Fibroblast of lung (primary cell): Measurements from ENCODE around the gene BNIP5. TPM values are rescaled to one million over a fixed set of nuclear protein-coding genes. Genes with fewer than 3 reads are reported as not detected.

ENCODE experiments used
- DNase-seq, 2 donors: peaks; one replicate each; pipeline versions ENCODE4 v3.0.0 to v3.0.0-alpha.2; 2010; ENCODE audit warnings: low read depth in 2 of 2
- H2AFZ ChIP-seq: 2 replicates; pipeline ENCODE4 v1.5.1; 2012; ENCODE audit warnings: low read length, control low read depth, inconsistent platforms
- H3K27ac ChIP-seq: 2 replicates; pipeline ENCODE4 v1.5.1; 2011; ENCODE audit warnings: low read length, control low read depth; ENCODE audit not compliant: insufficient read depth
- H3K27me3 ChIP-seq: 2 replicates; pipeline ENCODE4 v1.5.1; 2011; ENCODE audit warnings: mild to moderate bottlenecking, low read length; ENCODE audit not compliant: control insufficient read depth, insufficient read depth
- H3K36me3 ChIP-seq: 2 replicates; pipeline ENCODE4 v1.5.1; 2011; ENCODE audit warnings: low read length; ENCODE audit not compliant: control insufficient read depth, insufficient read depth
- H3K4me1 ChIP-seq: 2 replicates; pipeline ENCODE4 v1.5.1; 2011; ENCODE audit warnings: low read length; ENCODE audit not compliant: control insufficient read depth, insufficient read depth; ENCODE audit errors: extremely low read depth
- H3K4me2 ChIP-seq: 2 replicates; pipeline ENCODE4 v1.5.1; 2011; ENCODE audit warnings: low read length, control low read depth; ENCODE audit not compliant: insufficient read depth; ENCODE audit errors: extremely low read depth
- H3K4me3 ChIP-seq, 4 experiments: fragments of 200-600 bp in 1 of 4; sonication (generic) in 1 of 4; replicated peaks in 1 of 4; 2 replicates each; pipeline ENCODE4 v1.5.1; 2011 to 2016; ENCODE audit warnings: low read length in 4 of 4, low read depth in 3 of 4, mild to moderate bottlenecking in 3 of 4, control low read depth in 2 of 4, inconsistent platforms in 1 of 4, mixed read lengths in 1 of 4; ENCODE audit not compliant: insufficient read depth in 1 of 4; ENCODE audit errors: control extremely low read depth in 1 of 4
- H3K79me2 ChIP-seq: 2 replicates; pipeline ENCODE4 v1.5.1; 2012; ENCODE audit warnings: mild to moderate bottlenecking, low read length, inconsistent platforms; ENCODE audit not compliant: control insufficient read depth, insufficient read depth
- H3K9ac ChIP-seq: 2 replicates; pipeline ENCODE4 v1.5.1; 2011; ENCODE audit warnings: mild to moderate bottlenecking, low read length, control low read depth; ENCODE audit not compliant: insufficient read depth
- H3K9me3 ChIP-seq: 2 replicates; pipeline ENCODE4 v1.5.1; 2012; ENCODE audit warnings: low read depth, low read length; ENCODE audit not compliant: control insufficient read depth, insufficient read depth
- H4K20me1 ChIP-seq: 2 replicates; pipeline ENCODE4 v1.5.1; 2011; ENCODE audit warnings: low read length; ENCODE audit not compliant: control insufficient read depth, insufficient read depth; ENCODE audit errors: extremely low read depth
- EZH2 ChIP-seq: IDR thresholded peaks from 2 replicates; pipeline ENCODE4 v1.5.1; 2012; ENCODE audit warnings: low read length, control low read depth, mild to moderate bottlenecking; ENCODE audit errors: missing control alignments
- polyA plus RNA-seq, 2 donors: library from polyadenylated mRNA; depleted of rRNA in 1 of 2; stranded (reverse) in 1 of 2; unstranded in 1 of 2; fragments of >200 nt; gene quantifications; 2 replicates each; pipeline ENCODE4 v1.2.1, GENCODE V29; 2011 to 2012; ENCODE audit warnings: missing spikeins in 1 of 2
- total RNA-seq: library from RNA; depleted of rRNA; stranded (reverse); fragments of >200 nt; gene quantifications from 2 replicates; pipeline ENCODE4 v1.2.1, GENCODE V29; 2014
- TF ChIP-seq, protein P1 (sequence below), 2 donors: IDR thresholded peaks in 1 of 2; conservative IDR thresholded peaks in 1 of 2; 1 replicate in 1 of 2; 2 replicates in 1 of 2; pipeline ENCODE4 v1.5.1; 2011 to 2012; ENCODE audit warnings: low read length in 2 of 2, control low read depth in 1 of 2, inconsistent platforms in 1 of 2, low read depth in 1 of 2, mild to moderate bottlenecking in 1 of 2

BNIP5 gene
- total and polyA plus RNA-seq, 2 donors (not counting 1 experiment from before 2014, with no cell fraction given), result not detected

GRCh38 chr6:36309203-36309602 lies 27.5 kb downstream of the BNIP5 start:
- peaks cover 14% of the 10 kb centered on the region for H3K27me3 ChIP-seq
- H2AFZ ChIP-seq, result no peak overlapping the region
- H3K4me2 ChIP-seq, result no peak overlapping the region
- H3K9me3 ChIP-seq, result no peaks in the 10 kb centered on the region
- no peaks in the 10 kb centered on the region for H3K36me3 ChIP-seq
- H3K9ac ChIP-seq, result no peak overlapping the region
- DNase-seq, result no peak
- H3K27ac ChIP-seq, result no peak overlapping the region
- no peaks in the 10 kb centered on the region for H3K79me2 ChIP-seq
- H4K20me1 ChIP-seq, result no peaks in the 10 kb centered on the region
- no peak for TF ChIP-seq EZH2
- TF ChIP-seq, protein P1, sequence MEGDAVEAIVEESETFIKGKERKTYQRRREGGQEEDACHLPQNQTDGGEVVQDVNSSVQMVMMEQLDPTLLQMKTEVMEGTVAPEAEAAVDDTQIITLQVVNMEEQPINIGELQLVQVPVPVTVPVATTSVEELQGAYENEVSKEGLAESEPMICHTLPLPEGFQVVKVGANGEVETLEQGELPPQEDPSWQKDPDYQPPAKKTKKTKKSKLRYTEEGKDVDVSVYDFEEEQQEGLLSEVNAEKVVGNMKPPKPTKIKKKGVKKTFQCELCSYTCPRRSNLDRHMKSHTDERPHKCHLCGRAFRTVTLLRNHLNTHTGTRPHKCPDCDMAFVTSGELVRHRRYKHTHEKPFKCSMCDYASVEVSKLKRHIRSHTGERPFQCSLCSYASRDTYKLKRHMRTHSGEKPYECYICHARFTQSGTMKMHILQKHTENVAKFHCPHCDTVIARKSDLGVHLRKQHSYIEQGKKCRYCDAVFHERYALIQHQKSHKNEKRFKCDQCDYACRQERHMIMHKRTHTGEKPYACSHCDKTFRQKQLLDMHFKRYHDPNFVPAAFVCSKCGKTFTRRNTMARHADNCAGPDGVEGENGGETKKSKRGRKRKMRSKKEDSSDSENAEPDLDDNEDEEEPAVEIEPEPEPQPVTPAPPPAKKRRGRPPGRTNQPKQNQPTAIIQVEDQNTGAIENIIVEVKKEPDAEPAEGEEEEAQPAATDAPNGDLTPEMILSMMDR (conservative IDR thresholded peaks at IDR 0.05 in 1 of 2, IDR thresholded peaks at IDR 0.05 in 1 of 2; ENCODE audit: low read depth in 1 of 2, low read length in 2 of 2), result no peak
- no peak overlapping the region for H3K4me3 ChIP-seq
- H3K4me1 ChIP-seq, result no peaks in the 10 kb centered on the region

- Histone ChIP-seq H3K4me1 (no peaks in the 10 kb centered on the region), H4K20me1 (no peaks in the 10 kb centered on the region), H3K4me2 (no peak overlapping the region), H3K27ac (no peak overlapping the region), H3K27me3 (peaks cover 14% of the 10 kb centered on the region), H2AFZ (no peak overlapping the region), H3K9me3 (no peaks in the 10 kb centered on the region), H3K9ac (no peak overlapping the region), H3K36me3 (no peaks in the 10 kb centered on the region), H3K79me2 (no peaks in the 10 kb centered on the region), H3K4me3 (no peak overlapping the region)
- no peak for DNase-seq
- no peak for TF ChIP-seq EZH2
- TF ChIP-seq, protein P1 (conservative IDR thresholded peaks at IDR 0.05 in 1 of 2, IDR thresholded peaks at IDR 0.05 in 1 of 2; ENCODE audit: low read depth in 1 of 2, low read length in 2 of 2), result no peak
These were observed 28.2 kb downstream of the BNIP5 start for GRCh38 chr6:36308514-36308913.

DNA sequence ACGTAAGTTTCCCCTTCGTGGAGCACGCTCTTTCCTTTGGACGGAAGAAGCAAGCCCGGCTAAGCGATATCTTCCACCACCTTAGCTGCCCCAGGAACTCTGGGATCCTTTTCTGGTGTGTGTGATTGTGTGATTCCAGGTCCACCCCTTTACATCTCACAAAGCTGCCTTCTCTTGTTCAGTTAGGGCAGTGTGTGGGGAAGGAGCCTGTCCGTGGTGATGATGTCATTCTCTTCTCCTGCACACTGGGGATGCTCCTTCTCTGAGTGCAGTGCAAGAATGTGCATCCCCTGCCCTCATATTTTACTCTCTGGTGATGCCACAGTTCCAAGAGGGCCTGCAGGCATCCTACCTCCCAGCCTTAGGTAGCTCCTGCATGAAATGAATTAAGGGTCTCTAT lies 30.3 kb downstream of the BNIP5 start:
- H3K36me3 ChIP-seq, result no peaks in the 10 kb centered on the region
- TF ChIP-seq EZH2, result no peak
- TF ChIP-seq, protein P1 (conservative IDR thresholded peaks at IDR 0.05 in 1 of 2, IDR thresholded peaks at IDR 0.05 in 1 of 2; ENCODE audit: low read depth in 1 of 2, low read length in 2 of 2), result no peak
- no peaks in the 10 kb centered on the region for H4K20me1 ChIP-seq
- no peaks in the 10 kb centered on the region for H3K79me2 ChIP-seq
- H2AFZ ChIP-seq, result no peak overlapping the region
- no peak overlapping the region for H3K4me3 ChIP-seq
- H3K27ac ChIP-seq, result no peak overlapping the region
- no peaks in the 10 kb centered on the region for H3K9me3 ChIP-seq
- H3K4me1 ChIP-seq, result no peaks in the 10 kb centered on the region
- peaks cover 6% of the 10 kb centered on the region for H3K27me3 ChIP-seq
- DNase-seq, result no peak
- H3K4me2 ChIP-seq, result no peak overlapping the region
- no peak overlapping the region for H3K9ac ChIP-seq
